NOMO-1 (cell line): ENCODE data around the gene CYRIA.

Source experiments
- DNase-seq, 2 experiments: peaks; one replicate each; lab custom pipeline; 2025; ENCODE audit not compliant: unreplicated experiment in 2 of 2; lab: John Stamatoyannopoulos, UW

Gene CYRIA

GRCh38 chr2:16665748-16666448 is at the start of gene CYRIA:
CYRIA (minus strand) TSS chr2:16665834; CDS start chr2:16588119, 77,715 bp downstream.
- DNase-seq = peak; percentile 34 to 45

- DNase-seq = no peak
These were observed 47.4 kb upstream of the CYRIA start for GRCh38 chr2:16713011-16713423.

- peak; percentile 85 to 96 for DNase-seq
These were observed 44.1 kb upstream of the CYRIA start for GRCh38 chr2:16709769-16710168.

- DNase-seq = no peak
These were observed 42.5 kb upstream of the CYRIA start for GRCh38 chr2:16708173-16708572.

- no peak for DNase-seq
These were observed 41.5 kb upstream of the CYRIA start for GRCh38 chr2:16707014-16707623.

- DNase-seq = peak; percentile 60 to 91
These were observed 35.1 kb upstream of the CYRIA start for GRCh38 chr2:16700551-16701259.

- DNase-seq = no peak
These were observed 28.2 kb upstream of the CYRIA start for GRCh38 chr2:16693854-16694253.

GRCh38 chr2:16691261-16691660 is 25.6 kb upstream of the CYRIA start:
- no peak for DNase-seq

- DNase-seq = peak; percentile 47 to 60
These were observed 22.3 kb upstream of the CYRIA start for GRCh38 chr2:16687955-16688354.

- no peak for DNase-seq
These were observed 21.6 kb upstream of the CYRIA start for GRCh38 chr2:16687222-16687621.

GRCh38 chr2:16686641-16687040 is 21.0 kb upstream of the CYRIA start:
- DNase-seq = no peak

- no peak for DNase-seq
These were observed 19.7 kb upstream of the CYRIA start for GRCh38 chr2:16685340-16685715.

GRCh38 chr2:16684676-16685339 is 19.2 kb upstream of the CYRIA start:
- no peak for DNase-seq

GRCh38 chr2:16683576-16683975 is 17.9 kb upstream of the CYRIA start:
- DNase-seq = no peak

- no peak for DNase-seq
These were observed 16.9 kb upstream of the CYRIA start for GRCh38 chr2:16682431-16683118.

- DNase-seq = peak in 1 of 2 experiments; percentile 18
These were observed 15.1 kb upstream of the CYRIA start for GRCh38 chr2:16680781-16681180.

GRCh38 chr2:16680304-16680703 is 14.7 kb upstream of the CYRIA start:
- peak in 1 of 2 experiments; percentile 82 for DNase-seq

- no peak for DNase-seq
These were observed 13.3 kb upstream of the CYRIA start for GRCh38 chr2:16678964-16679363.

- no peak for DNase-seq
These were observed 12.2 kb upstream of the CYRIA start for GRCh38 chr2:16677875-16678274.

GRCh38 chr2:16675781-16676180 is 10.1 kb upstream of the CYRIA start:
- no peak for DNase-seq

GRCh38 chr2:16674154-16674553 is 8.5 kb upstream of the CYRIA start:
- DNase-seq = no peak
